Hematopoietic multipotent progenitor cell treated with erythropoietin and hydrocortisone succinate and interleukin-3 and kit ligand, for 17 days (in vitro differentiated cells): ENCODE results near the gene BCAR1.

Experiments
- DNase-seq: peaks from one replicate; pipeline ENCODE4 v3.0.0-alpha.2; 2015; ENCODE audit warnings: low spot score

Gene BCAR1

GRCh38 chr16:75203667-75204409 lies 47.6 kb downstream of the BCAR1 start:
- DNase-seq, result no peak

GRCh38 chr16:75203096-75203495 lies 48.3 kb downstream of the BCAR1 start:
- no peak for DNase-seq

GRCh38 chr16:75202069-75202590 lies 49.3 kb downstream of the BCAR1 start:
- DNase-seq, result no peak

- DNase-seq, result no peak
These were observed 53.3 kb downstream of the BCAR1 start for GRCh38 chr16:75198135-75198600.

- no peak for DNase-seq
These were observed 53.8 kb downstream of the BCAR1 start for GRCh38 chr16:75197522-75198134.

GRCh38 chr16:75196836-75197235 lies 54.6 kb downstream of the BCAR1 start:
- DNase-seq, result no peak

- no peak for DNase-seq
These were observed 55.3 kb downstream of the BCAR1 start for GRCh38 chr16:75195811-75196790.

GRCh38 chr16:75193730-75194444 lies 57.5 kb downstream of the BCAR1 start:
- DNase-seq, result no peak

GRCh38 chr16:75193265-75193650 lies 58.2 kb downstream of the BCAR1 start:
- no peak for DNase-seq

GRCh38 chr16:75192606-75193264 lies 58.7 kb downstream of the BCAR1 start:
- no peak for DNase-seq

- no peak for DNase-seq
These were observed 61.7 kb downstream of the BCAR1 start for GRCh38 chr16:75189638-75190245.

- no peak for DNase-seq
These were observed 62.5 kb downstream of the BCAR1 start for GRCh38 chr16:75188832-75189477.

- DNase-seq, result no peak
These were observed 69.8 kb downstream of the BCAR1 start for GRCh38 chr16:75181630-75182029.

GRCh38 chr16:75179208-75179607 lies 72.2 kb downstream of the BCAR1 start:
- DNase-seq, result no peak
